GM12801 (cell line): ENCODE measurements around the gene ZNF691.

Source experiments
- TF ChIP-seq, protein P1 (sequence below): IDR thresholded peaks from one replicate; pipeline ENCODE4 v1.5.1; 2011; ENCODE audit warnings: control low read depth; ENCODE audit not compliant: insufficient read length; ENCODE audit errors: extremely low read depth

Gene ZNF691

GRCh38 chr1:42824481-42825035, 21.9 kb upstream of the ZNF691 start:
- TF ChIP-seq, protein P1, sequence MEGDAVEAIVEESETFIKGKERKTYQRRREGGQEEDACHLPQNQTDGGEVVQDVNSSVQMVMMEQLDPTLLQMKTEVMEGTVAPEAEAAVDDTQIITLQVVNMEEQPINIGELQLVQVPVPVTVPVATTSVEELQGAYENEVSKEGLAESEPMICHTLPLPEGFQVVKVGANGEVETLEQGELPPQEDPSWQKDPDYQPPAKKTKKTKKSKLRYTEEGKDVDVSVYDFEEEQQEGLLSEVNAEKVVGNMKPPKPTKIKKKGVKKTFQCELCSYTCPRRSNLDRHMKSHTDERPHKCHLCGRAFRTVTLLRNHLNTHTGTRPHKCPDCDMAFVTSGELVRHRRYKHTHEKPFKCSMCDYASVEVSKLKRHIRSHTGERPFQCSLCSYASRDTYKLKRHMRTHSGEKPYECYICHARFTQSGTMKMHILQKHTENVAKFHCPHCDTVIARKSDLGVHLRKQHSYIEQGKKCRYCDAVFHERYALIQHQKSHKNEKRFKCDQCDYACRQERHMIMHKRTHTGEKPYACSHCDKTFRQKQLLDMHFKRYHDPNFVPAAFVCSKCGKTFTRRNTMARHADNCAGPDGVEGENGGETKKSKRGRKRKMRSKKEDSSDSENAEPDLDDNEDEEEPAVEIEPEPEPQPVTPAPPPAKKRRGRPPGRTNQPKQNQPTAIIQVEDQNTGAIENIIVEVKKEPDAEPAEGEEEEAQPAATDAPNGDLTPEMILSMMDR, result no peak

DNA sequence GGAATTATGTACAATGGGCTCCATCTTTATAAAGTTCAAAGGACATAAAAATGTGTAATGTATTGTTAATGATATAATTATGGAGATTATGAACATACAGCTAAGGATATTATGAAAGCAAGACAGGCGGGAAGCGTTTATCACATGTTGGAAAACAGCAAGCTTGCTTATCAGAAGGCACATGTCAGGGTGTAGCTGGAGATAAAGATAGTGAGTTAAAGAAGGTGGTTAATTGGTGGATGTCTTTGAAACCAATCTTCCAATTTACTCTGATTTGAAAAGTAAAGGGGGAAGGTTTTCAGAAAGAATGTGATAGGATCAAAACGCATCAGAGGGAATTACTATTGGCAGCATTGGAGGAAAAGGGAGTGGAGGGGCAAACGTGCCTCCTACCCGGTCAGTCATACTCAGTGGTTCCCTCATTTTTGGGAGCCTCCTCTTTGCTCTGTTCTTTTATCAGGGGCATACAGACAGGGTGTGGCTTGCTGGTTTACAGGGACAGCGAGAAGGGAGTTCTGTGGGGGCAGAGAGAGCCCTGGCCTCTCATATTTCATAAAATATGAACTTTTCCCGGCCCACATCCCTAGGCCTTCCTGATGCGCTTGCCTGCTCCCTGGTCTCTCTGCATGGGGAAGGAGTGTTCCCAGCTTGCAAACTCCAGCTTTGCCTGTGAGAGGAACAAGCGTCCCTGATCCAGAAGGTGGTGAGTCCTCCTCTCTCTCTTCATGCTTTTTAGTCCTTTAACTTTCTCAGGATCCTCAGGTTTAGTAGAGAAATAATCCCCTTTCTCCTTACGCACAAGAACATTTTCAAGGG, 21.2 kb upstream of the ZNF691 start:
- TF ChIP-seq, protein P1, result no peak

- TF ChIP-seq, protein P1, result no peak
These were observed 15.8 kb upstream of the ZNF691 start for GRCh38 chr1:42830631-42831030.

GRCh38 chr1:42831273-42831672, 15.1 kb upstream of the ZNF691 start:
- TF ChIP-seq, protein P1, result no peak

DNA sequence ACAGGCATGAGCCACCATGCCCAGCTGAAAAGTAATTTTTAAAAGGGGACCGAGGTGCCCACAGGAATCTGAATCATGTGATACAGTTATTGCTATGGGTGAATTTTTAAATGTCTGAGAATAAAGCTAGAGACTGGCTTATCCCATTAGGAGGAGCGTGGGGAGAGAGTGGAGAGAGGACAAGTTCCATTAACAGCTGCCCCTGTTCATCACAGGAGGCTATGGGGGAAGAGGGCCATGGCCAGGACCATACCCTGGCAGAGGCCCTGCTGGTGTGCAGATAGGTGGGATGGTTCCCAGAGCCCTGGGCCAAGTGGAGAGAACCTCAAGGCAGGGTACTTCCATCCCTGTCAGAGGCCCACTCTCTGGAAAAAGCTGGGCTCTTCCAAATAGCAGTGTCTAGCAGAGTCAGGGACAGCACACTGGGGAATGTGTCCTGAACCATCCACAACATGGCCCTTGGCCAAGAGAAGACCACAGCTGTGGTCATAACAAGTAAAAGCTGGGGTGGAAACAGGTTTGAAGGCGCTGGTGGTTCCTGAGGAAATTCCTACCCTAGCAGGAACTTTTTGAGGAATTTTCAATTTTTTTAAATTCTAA, 13.7 kb upstream of the ZNF691 start:
- TF ChIP-seq, protein P1, result no peak

DNA sequence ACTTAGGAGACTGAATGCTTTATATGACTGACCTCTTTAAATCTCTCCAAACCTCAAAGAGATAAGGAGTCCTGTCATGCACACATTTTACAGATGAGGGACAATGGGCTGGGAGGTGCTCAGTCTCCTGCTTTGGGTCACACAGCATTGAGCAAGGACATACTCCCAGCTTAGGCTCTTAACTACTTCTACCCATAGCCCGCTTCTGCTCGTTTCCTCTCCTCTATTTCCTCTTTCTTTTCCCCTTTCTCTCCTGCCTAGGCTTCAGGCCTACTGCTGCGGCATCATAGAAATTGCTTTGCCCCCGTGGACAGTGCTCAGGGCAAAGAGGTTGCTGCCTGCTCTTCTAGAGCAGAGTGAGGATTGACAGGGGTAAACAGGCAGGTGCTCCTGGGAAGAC, 12.4 kb upstream of the ZNF691 start:
- TF ChIP-seq, protein P1, result no peak

DNA sequence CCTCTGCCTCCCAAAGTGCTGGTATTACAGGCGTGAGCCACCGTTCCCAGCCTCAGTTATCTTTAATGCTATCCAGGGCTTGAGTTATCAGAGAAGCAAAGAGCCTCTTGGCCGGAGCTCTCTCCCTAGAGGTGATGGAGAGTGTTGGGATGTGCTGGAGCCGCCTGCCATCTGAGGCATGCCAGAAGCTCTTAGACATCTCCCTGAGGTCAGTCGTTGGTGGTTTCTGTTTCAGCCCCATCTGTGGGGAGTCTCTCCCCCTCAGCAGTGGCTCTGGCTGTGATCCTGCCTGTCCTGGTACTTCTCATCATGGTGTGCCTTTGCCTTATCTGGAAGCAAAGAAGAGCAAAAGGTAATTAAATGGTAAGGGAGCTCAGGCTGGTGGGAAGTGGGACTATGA, 11.6 kb upstream of the ZNF691 start:
- TF ChIP-seq, protein P1, result no peak
